ENCODE measurements around the gene ZRSR2.

GRCh38 chrX:15869695-15870094, 79.4 kb downstream of the ZRSR2 start:
- TF ChIP-seq, protein P1, sequence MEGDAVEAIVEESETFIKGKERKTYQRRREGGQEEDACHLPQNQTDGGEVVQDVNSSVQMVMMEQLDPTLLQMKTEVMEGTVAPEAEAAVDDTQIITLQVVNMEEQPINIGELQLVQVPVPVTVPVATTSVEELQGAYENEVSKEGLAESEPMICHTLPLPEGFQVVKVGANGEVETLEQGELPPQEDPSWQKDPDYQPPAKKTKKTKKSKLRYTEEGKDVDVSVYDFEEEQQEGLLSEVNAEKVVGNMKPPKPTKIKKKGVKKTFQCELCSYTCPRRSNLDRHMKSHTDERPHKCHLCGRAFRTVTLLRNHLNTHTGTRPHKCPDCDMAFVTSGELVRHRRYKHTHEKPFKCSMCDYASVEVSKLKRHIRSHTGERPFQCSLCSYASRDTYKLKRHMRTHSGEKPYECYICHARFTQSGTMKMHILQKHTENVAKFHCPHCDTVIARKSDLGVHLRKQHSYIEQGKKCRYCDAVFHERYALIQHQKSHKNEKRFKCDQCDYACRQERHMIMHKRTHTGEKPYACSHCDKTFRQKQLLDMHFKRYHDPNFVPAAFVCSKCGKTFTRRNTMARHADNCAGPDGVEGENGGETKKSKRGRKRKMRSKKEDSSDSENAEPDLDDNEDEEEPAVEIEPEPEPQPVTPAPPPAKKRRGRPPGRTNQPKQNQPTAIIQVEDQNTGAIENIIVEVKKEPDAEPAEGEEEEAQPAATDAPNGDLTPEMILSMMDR (IDR thresholded peaks at IDR 0.05; ENCODE audit: poor library complexity, severe bottlenecking) = no peak
- TF ChIP-seq POLR2AphosphoS5 (IDR thresholded peaks at IDR 0.05) (no peak), TAF1 (IDR thresholded peaks at IDR 0.05; ENCODE audit: low read depth) (no peak), SMC3 (conservative IDR thresholded peaks at IDR 0.05; ENCODE audit: poor library complexity) (no peak), RAD21 (conservative IDR thresholded peaks at IDR 0.05) (no peak), EZH2 (IDR thresholded peaks at IDR 0.05; ENCODE audit: borderline replicate concordance, insufficient read depth, low read length, poor library complexity, severe bottlenecking) (no peak), REST (IDR thresholded peaks at IDR 0.05; ENCODE audit: borderline replicate concordance) (no peak)

All from neural cell (in vitro differentiated cells).